Neural progenitor cell (in vitro differentiated cells): Measurements from ENCODE around the gene SH3D21. TPM values are rescaled to one million over a fixed set of nuclear protein-coding genes. Genes with fewer than 3 reads are reported as not detected.

ENCODE experiments used
- DNase-seq: peaks from one replicate; pipeline ENCODE4 v3.0.0-alpha.2; 2016; ENCODE audit warnings: low spot score
- H2AFZ ChIP-seq: fragments of 200-600 bp; sonication (generic); replicated peaks from 2 replicates; pipeline ENCODE4 v1.6.1; 2016; ENCODE audit warnings: antibody characterized with exemption
- H3F3A ChIP-seq: fragments of 200-600 bp; sonication (generic); 2 replicates; pipeline ENCODE4 v1.6.1; 2016; ENCODE audit warnings: antibody characterized with exemption, low read depth
- H3K27ac ChIP-seq: fragments of 200-600 bp; sonication (generic); 2 replicates; pipeline ENCODE4 v1.5.1; 2016; ENCODE audit warnings: mild to moderate bottlenecking
- H3K27me3 ChIP-seq: fragments of 200-600 bp; sonication (generic); 2 replicates; pipeline ENCODE4 v1.6.1; 2016; ENCODE audit warnings: mild to moderate bottlenecking, moderate library complexity
- H3K36me3 ChIP-seq: fragments of 200-600 bp; sonication (generic); 2 replicates; pipeline ENCODE4 v1.5.1; 2016
- H3K4me1 ChIP-seq: fragments of 200-600 bp; sonication (generic); 2 replicates; pipeline ENCODE4 v1.6.1; 2016; ENCODE audit warnings: mixed run types
- H3K4me2 ChIP-seq: fragments of 200-600 bp; sonication (generic); 2 replicates; pipeline ENCODE4 v1.6.1; 2016
- H3K4me3 ChIP-seq: fragments of 200-600 bp; sonication (generic); 2 replicates; pipeline ENCODE4 v1.5.1; 2016
- H3K79me2 ChIP-seq: fragments of 200-600 bp; sonication (generic); 2 replicates; pipeline ENCODE4 v1.6.1; 2016; ENCODE audit warnings: low read depth
- H3K9ac ChIP-seq: fragments of 200-600 bp; sonication (generic); 2 replicates; pipeline ENCODE4 v1.6.1; 2016
- H3K9me3 ChIP-seq: fragments of 200-600 bp; sonication (generic); 2 replicates; pipeline ENCODE4 v1.5.1; 2016; ENCODE audit warnings: low read depth
- H4K20me1 ChIP-seq: fragments of 200-600 bp; sonication (generic); 2 replicates; pipeline ENCODE4 v1.6.1; 2016; ENCODE audit warnings: low read depth
- H3K27ac Mint-ChIP-seq: 3 replicates; pipeline ENCODE4 v1.8.0; 2021; ENCODE audit warnings: mixed read lengths
- H3K27me3 Mint-ChIP-seq: 2 replicates; pipeline ENCODE4 v1.8.0; 2022; ENCODE audit warnings: low read depth, mild to moderate bottlenecking, inconsistent platforms, moderate library complexity, mixed read lengths; ENCODE audit not compliant: insufficient read depth
- H3K36me3 Mint-ChIP-seq: 3 replicates; pipeline ENCODE4 v1.8.0; 2021; ENCODE audit warnings: mixed read lengths
- H3K4me1 Mint-ChIP-seq: 3 replicates; pipeline ENCODE4 v1.8.0; 2021; ENCODE audit warnings: mixed read lengths
- H3K4me3 Mint-ChIP-seq: 3 replicates; pipeline ENCODE4 v1.8.0; 2021; ENCODE audit warnings: mild to moderate bottlenecking, moderate library complexity, mixed read lengths
- H3K9me3 Mint-ChIP-seq: 3 replicates; pipeline ENCODE4 v1.8.0; 2020; ENCODE audit warnings: mixed read lengths
- CTCF ChIP-seq: fragments of 200-600 bp; sonication (generic); IDR thresholded peaks from 2 replicates; pipeline ENCODE4 v1.5.1; 2017; ENCODE audit warnings: antibody characterized with exemption, mild to moderate bottlenecking
- EZH2 ChIP-seq: fragments of 200-600 bp; sonication (generic); IDR thresholded peaks from 2 replicates; pipeline ENCODE4 v1.6.1; 2017; ENCODE audit warnings: antibody characterized with exemption, mild to moderate bottlenecking, moderate library complexity
- EZH2phosphoT487 ChIP-seq: fragments of 200-600 bp; sonication (generic); IDR thresholded peaks from 2 replicates; pipeline ENCODE4 v1.6.1; 2017; ENCODE audit warnings: antibody characterized with exemption
- total RNA-seq: library from RNA; depleted of rRNA; stranded (reverse); fragments of >200 nt; gene quantifications from 2 replicates; pipeline ENCODE4 v1.2.3, GENCODE V29; 2015; ENCODE audit warnings: low replicate concordance

SH3D21 gene
- total RNA-seq, 1 donor from 2014 or later = 6.1 TPM

GRCh38 chr1:36350659-36351226, 44.6 kb downstream of the SH3D21 start:
- H3K4me1 Mint-ChIP-seq = peaks cover 25% of the 10 kb centered on the region
- peak overlapping the region; percentile 97 for H3K27ac Mint-ChIP-seq
- Histone ChIP-seq H3K27ac (no peak overlapping the region), H3F3A (peaks cover 2% of the 10 kb centered on the region), H3K36me3 (no peaks in the 10 kb centered on the region), H3K9me3 (no peaks in the 10 kb centered on the region), H3K4me2 (peak overlapping the region; percentile 60), H3K27me3 (no peaks in the 10 kb centered on the region), H3K9ac (no peak overlapping the region), H3K4me3 (no peak overlapping the region), H2AFZ (no peak overlapping the region), H4K20me1 (no peaks in the 10 kb centered on the region), H3K4me1 (peaks cover 18% of the 10 kb centered on the region), H3K79me2 (no peaks in the 10 kb centered on the region)
- TF ChIP-seq EZH2phosphoT487 (no peak), EZH2 (no peak), CTCF (no peak)
- DNase-seq = no peak
- H3K9me3 Mint-ChIP-seq = no peaks in the 10 kb centered on the region
- peaks cover 19% of the 10 kb centered on the region for H3K36me3 Mint-ChIP-seq
- peak overlapping the region; percentile 55 for H3K4me3 Mint-ChIP-seq
- peaks cover 2% of the 10 kb centered on the region for H3K27me3 Mint-ChIP-seq

- no peaks in the 10 kb centered on the region for H4K20me1 ChIP-seq
- peaks cover 2% of the 10 kb centered on the region for H3F3A ChIP-seq
- no peaks in the 10 kb centered on the region for H3K79me2 ChIP-seq
- no peak overlapping the region for H2AFZ ChIP-seq
- DNase-seq = peak; percentile 91
- Mint-ChIP-seq H3K9me3 (no peaks in the 10 kb centered on the region), H3K4me3 (peak overlapping the region; percentile 43), H3K4me1 (peaks cover 25% of the 10 kb centered on the region), H3K36me3 (peaks cover 21% of the 10 kb centered on the region), H3K27me3 (peaks cover 2% of the 10 kb centered on the region), H3K27ac (peak overlapping the region; percentile 92)
- no peaks in the 10 kb centered on the region for H3K9me3 ChIP-seq
- no peaks in the 10 kb centered on the region for H3K27me3 ChIP-seq
- TF ChIP-seq EZH2phosphoT487 (no peak), EZH2 (no peak), CTCF (no peak)
- peak overlapping the region; percentile 60 for H3K4me2 ChIP-seq
- no peak overlapping the region for H3K9ac ChIP-seq
- peaks cover 18% of the 10 kb centered on the region for H3K4me1 ChIP-seq
- no peaks in the 10 kb centered on the region for H3K36me3 ChIP-seq
- H3K4me3 ChIP-seq = no peak overlapping the region
- no peak overlapping the region for H3K27ac ChIP-seq
These were observed 45.2 kb downstream of the SH3D21 start for GRCh38 chr1:36351227-36351977.

GRCh38 chr1:36352125-36352909, 46.1 kb downstream of the SH3D21 start:
- Histone ChIP-seq H3K9ac (no peak overlapping the region), H3K27me3 (no peaks in the 10 kb centered on the region), H2AFZ (no peak overlapping the region), H3K27ac (no peak overlapping the region), H3K4me1 (peaks cover 18% of the 10 kb centered on the region), H3K79me2 (no peaks in the 10 kb centered on the region), H3F3A (peaks cover 2% of the 10 kb centered on the region), H3K4me2 (peak overlapping the region; percentile 60), H3K36me3 (no peaks in the 10 kb centered on the region), H3K9me3 (no peaks in the 10 kb centered on the region), H4K20me1 (no peaks in the 10 kb centered on the region), H3K4me3 (no peak overlapping the region)
- Mint-ChIP-seq H3K36me3 (peaks cover 19% of the 10 kb centered on the region), H3K9me3 (no peaks in the 10 kb centered on the region), H3K4me1 (peaks cover 25% of the 10 kb centered on the region), H3K27me3 (peaks cover 2% of the 10 kb centered on the region), H3K27ac (peak overlapping the region; percentile 84), H3K4me3 (no peak overlapping the region)
- DNase-seq = no peak
- TF ChIP-seq EZH2 (no peak), CTCF (peak; percentile 12)
